GM18520 (cell line): ENCODE data around the gene DENND2C.

Experiments
- ATAC-seq: cut with Tn5 transposase; IDR thresholded peaks from one replicate; pipeline ENCODE4 v1.9.1; 2021; ENCODE audit not compliant: unreplicated experiment

DENND2C gene, protein sequence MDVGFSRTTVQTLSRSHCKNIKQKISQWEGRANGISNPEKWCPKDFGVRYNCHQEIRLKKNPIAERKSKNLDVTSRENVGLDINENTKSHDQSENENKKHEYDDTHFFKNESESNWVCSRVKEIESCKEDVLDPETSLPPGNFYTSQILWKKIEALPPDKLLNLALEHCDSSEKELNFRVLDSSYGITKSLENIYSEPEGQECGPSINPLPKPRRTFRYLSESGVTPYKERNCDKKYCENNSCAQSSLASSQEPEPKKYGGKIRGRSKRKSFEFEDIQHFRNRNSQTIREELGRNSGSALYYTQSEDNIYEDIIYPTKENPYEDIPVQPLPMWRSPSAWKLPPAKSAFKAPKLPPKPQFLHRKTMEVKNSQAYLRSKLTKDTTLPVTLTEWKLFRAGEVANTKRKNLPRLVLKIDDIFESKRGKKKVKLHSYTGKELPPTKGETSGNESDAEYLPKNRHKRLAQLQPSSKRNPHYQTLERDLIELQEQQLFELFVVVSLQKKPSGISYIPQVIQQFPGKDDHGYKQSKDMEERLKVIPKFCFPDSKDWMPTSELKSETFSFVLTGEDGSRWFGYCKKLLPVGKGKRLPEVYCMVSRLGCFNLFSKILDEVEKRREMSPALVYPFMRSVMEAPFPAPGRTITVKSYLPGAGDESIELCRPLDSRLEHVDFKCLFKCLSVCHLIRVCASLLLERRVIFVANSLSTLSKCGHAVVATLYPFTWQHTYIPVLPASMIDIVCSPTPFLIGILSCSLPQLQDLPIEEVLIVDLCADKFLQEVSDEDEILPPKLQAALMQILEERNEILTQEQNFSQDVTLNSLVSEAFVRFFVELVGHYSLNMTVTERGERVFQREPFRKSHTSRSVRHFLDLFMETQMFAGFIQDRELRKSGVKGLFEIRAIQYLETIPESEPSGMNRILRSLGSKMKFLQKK

GRCh38 chr1:114669562-114670082 lies at the start of gene DENND2C:
TSS of gene DENND2C (minus strand) at chr1:114670049. CDS start at chr1:114625984, 44,065 bp downstream.
- ATAC-seq = peak; percentile 27

GRCh38 chr1:114719424-114719787 lies 49.6 kb upstream of the DENND2C start:
- ATAC-seq = no peak

DNA sequence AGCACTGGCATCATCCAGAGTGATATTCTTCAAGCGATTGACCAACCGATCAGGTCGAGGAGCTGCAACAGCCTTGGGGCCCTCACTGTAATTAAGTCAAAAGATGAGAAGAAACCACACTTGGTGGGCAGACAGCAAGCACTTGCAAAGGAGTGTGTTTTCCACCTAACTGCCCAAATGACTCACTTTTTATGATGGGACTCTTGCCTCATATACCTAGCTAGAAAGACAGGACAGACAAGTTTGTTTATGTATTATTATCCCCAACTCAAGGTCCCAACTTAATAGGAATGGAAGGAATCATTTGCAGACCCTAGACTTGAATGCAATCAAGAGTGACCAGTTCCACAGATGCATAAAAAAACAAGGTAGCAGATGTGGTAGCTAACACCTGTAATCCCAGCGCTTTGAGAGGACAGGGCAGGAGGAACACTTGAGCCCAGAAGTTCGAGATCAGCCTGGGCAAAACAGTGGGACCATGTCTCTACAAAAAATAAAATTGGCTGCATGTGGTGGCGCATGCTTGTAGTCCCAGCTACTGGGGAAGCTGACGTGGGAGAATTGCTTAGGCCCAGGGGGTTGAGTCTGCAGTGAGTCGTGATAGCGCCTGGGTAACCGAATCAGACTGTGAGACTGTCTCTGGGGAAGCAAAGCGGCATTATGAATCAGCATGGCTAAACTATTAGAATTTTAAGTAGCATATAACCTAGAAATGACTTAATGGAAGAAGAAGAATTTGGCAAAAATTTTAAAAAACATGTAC lies 49.0 kb upstream of the DENND2C start:
- no peak for ATAC-seq

DNA sequence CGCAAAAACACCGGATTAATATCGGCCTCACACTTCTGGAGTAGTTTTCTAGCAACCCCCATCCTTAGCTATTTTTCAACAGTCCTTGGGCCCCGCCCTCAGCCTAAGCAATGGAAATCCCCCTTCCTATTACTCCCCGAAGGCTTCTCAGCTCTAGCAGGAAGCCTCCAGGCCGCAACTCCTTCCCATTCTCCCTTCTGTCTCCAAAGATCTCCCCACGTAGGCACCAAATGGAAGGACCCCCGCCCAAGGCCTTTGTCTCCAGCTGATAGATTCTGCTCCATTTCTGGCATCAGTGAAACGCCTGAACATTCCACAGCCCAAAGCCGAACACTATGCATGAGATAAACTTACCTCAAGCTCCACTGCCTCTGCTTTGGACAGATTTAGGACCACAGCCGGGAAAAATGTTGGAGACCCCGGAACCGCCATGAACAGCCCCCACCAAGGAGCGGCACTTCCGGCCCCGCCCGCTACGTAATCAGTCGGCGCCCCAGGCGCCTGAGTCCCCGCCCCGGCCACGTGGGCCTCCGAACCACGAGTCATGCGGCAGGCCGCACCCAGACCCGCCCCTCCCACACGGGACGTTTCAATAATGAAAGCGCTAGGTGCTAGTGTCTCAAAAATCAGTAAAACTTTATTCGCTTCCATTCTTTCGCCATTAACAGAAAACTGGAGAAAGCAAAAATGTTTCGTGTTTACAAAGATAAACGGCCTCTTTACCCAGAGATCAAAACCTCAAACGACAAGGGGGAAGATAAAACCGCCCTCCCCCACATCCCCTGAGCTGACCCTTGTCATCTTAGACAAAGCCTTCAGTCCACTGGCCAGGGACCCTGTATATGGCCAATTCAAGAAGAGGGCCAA lies 46.7 kb upstream of the DENND2C start, which contains the start of gene NRAS:
Gene NRAS, minus strand, starts transcription at position 468 of the 867 bp plus-strand sequence. CDS start 611 bp downstream, outside the sequence.
- ATAC-seq = peak; percentile 83

- no peak for ATAC-seq
These were observed 46.1 kb upstream of the DENND2C start for GRCh38 chr1:114715952-114716303.

GRCh38 chr1:114712977-114713376 lies 43.1 kb upstream of the DENND2C start:
- no peak for ATAC-seq

DNA sequence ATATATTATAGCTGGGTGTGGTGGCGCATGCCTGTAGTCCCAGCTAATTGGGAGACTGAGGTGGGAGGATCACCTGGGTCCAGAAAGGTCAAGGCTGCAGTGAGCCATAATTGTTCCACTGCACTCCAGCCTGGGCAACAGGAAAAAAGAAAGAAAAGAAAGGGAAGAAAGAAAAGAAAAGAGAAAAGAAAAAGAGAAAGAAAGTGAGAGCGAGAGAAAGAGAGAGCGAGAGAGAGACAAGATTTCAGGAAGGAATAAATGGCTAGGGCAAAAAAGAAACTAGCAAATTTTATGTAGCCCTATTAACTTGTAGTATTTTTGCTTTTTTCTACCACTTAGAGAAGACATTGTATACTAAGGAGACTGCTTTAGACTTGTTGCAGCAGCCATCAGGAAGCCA lies 40.5 kb upstream of the DENND2C start:
- no peak for ATAC-seq

- ATAC-seq = no peak
These were observed 37.8 kb upstream of the DENND2C start for GRCh38 chr1:114707604-114708003.

DNA sequence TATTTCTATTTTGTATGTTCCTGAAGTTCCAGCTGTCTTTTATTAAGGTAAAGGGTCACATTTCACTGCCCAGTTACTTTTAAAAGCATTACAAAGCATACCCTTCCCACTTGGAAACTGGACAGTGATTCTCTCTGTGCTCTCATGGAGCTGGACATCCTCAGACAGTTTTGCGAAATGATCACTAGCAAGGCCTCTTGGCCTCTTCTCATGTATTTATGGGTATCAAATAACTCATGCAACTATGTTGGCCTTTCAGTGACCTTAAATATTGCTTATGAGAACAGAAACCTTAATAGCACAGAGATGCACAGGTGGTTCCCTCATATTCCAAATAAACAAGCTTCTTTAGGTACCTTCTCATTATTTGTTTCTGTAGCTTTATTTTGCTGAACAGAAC lies 33.4 kb upstream of the DENND2C start:
- ATAC-seq = no peak

GRCh38 chr1:114702737-114703136 lies 32.9 kb upstream of the DENND2C start:
- no peak for ATAC-seq

GRCh38 chr1:114701931-114702330 lies 32.1 kb upstream of the DENND2C start:
- no peak for ATAC-seq

DNA sequence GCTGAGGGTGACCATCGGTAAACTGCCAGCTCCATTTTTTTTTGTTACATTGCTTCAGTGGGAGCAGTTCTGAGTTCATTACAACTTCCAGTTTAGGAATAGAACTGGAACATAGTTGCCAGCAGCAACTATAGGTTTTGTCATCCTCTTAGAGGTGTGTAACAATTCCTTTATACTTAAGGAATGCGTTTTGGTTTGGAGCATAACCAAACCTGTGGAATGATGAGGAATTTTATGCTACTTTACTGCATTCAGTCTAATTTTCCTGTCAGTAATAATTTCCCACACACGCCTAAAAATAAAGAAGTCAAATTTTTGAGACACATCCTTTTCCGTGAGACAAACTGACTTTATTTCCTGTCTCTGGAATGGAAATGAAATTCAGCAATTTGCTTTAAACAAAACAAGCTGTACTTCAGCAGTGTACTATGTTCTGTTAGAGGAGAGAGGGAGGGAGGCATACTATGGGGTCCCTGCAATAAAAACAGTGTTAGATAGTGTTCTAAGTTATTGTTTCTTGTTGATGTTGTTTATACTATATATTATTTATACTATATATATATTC lies 30.3 kb upstream of the DENND2C start:
- ATAC-seq = no peak

GRCh38 chr1:114696810-114697209 lies 27.0 kb upstream of the DENND2C start:
- ATAC-seq = no peak

- ATAC-seq = no peak
These were observed 25.7 kb upstream of the DENND2C start, which contains the start of gene AMPD1 for GRCh38 chr1:114695430-114696058. TSS of gene AMPD1 (minus strand) at chr1:114695546. CDS start at chr1:114695471, 75 bp downstream.

- no peak for ATAC-seq
These were observed 24.9 kb upstream of the DENND2C start for GRCh38 chr1:114694540-114695310.

GRCh38 chr1:114692947-114693346 lies 23.1 kb upstream of the DENND2C start:
- no peak for ATAC-seq

- no peak for ATAC-seq
These were observed 21.2 kb upstream of the DENND2C start for GRCh38 chr1:114691061-114691460.

- ATAC-seq = no peak
These were observed 20.3 kb upstream of the DENND2C start for GRCh38 chr1:114690148-114690547.
